Measurements from ENCODE around the gene INPP5D.

The INPP5D gene

GRCh38 chr2:233247744-233248143 is 187.6 kb downstream of the INPP5D start:
- H3K4me1 ChIP-seq (ENCODE audit: control insufficient read depth in 1 of 2, insufficient read depth in 1 of 2, low read depth in 1 of 2, low read length in 1 of 2) = peaks cover 43 to 76% of the 10 kb centered on the region in 2 experiments
- TF ChIP-seq CTCF (IDR thresholded peaks at IDR 0.05) = no peak
- H3K27me3 ChIP-seq = no peaks in the 10 kb centered on the region
- peak overlapping the region; percentile 44 for H3K27ac ChIP-seq
- no peaks in the 10 kb centered on the region for H3K36me3 ChIP-seq
- no peak overlapping the region for H3K4me3 ChIP-seq (ENCODE audit: low read depth in 1 of 2, low read length in 1 of 2)
- no peaks in the 10 kb centered on the region for H3K9me3 ChIP-seq

DNA sequence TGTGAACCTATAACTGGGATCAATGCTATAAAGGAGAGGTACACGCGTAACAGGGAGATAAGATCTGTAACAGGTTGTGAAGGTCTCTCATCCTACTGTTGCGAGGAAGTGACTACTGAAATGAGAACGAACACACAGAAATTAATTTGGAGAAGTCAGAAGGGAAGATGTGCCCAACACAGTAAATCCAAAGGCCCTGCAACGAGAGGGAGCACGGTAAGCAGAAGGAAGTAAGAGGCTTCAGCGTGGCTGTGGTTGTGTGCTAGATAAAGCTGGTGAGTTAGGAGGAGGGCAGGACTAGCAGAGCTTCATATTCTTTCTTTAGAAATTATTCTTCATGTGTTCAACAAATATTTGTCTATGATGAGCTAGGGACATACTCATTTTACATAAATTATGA is 188.9 kb downstream of the INPP5D start:
- no peaks in the 10 kb centered on the region for H3K36me3 ChIP-seq
- H3K4me3 ChIP-seq (ENCODE audit: low read depth in 1 of 2, low read length in 1 of 2) = no peak overlapping the region
- peaks cover 36 to 74% of the 10 kb centered on the region in 2 experiments for H3K4me1 ChIP-seq (ENCODE audit: control insufficient read depth in 1 of 2, insufficient read depth in 1 of 2, low read depth in 1 of 2, low read length in 1 of 2)
- peak overlapping the region; percentile 90 for H3K27ac ChIP-seq
- no peaks in the 10 kb centered on the region for H3K9me3 ChIP-seq
- TF ChIP-seq CTCF (IDR thresholded peaks at IDR 0.05) = no peak
- H3K27me3 ChIP-seq = no peaks in the 10 kb centered on the region

- TF ChIP-seq CTCF (IDR thresholded peaks at IDR 0.05) = no peak
- Histone ChIP-seq H3K36me3 (no peaks in the 10 kb centered on the region), H3K27me3 (no peaks in the 10 kb centered on the region), H3K4me3 (ENCODE audit: low read depth in 1 of 2, low read length in 1 of 2) (no peak overlapping the region), H3K27ac (peak overlapping the region; percentile 90), H3K4me1 (ENCODE audit: control insufficient read depth in 1 of 2, insufficient read depth in 1 of 2, low read depth in 1 of 2, low read length in 1 of 2) (peaks cover 26 to 63% of the 10 kb centered on the region in 2 experiments), H3K9me3 (no peaks in the 10 kb centered on the region)
Measured at GRCh38 chr2:233250568-233250967, 190.4 kb downstream of the INPP5D start.

- Histone ChIP-seq H3K27me3 (no peaks in the 10 kb centered on the region), H3K4me3 (ENCODE audit: low read depth in 1 of 2, low read length in 1 of 2) (peak overlapping the region; percentile 79 to 99), H3K36me3 (no peaks in the 10 kb centered on the region), H3K4me1 (ENCODE audit: control insufficient read depth in 1 of 2, insufficient read depth in 1 of 2, low read depth in 1 of 2, low read length in 1 of 2) (peaks cover 26 to 62% of the 10 kb centered on the region in 2 experiments), H3K9me3 (no peaks in the 10 kb centered on the region), H3K27ac (peak overlapping the region; percentile 90)
- no peak for TF ChIP-seq CTCF (IDR thresholded peaks at IDR 0.05)
Measured at GRCh38 chr2:233250985-233251305, 190.8 kb downstream of the INPP5D start.

- no peaks in the 10 kb centered on the region for H3K36me3 ChIP-seq
- H3K9me3 ChIP-seq = no peaks in the 10 kb centered on the region
- peaks cover 26 to 62% of the 10 kb centered on the region in 2 experiments for H3K4me1 ChIP-seq (ENCODE audit: control insufficient read depth in 1 of 2, insufficient read depth in 1 of 2, low read depth in 1 of 2, low read length in 1 of 2)
- H3K4me3 ChIP-seq (ENCODE audit: low read depth in 1 of 2, low read length in 1 of 2) = peak within 1 kb of the TSS; percentile 79 to 99
- peak; percentile 98 for TF ChIP-seq CTCF (IDR thresholded peaks at IDR 0.05)
- no peaks in the 10 kb centered on the region for H3K27me3 ChIP-seq
- peak within 1 kb of the TSS; percentile 90 for H3K27ac ChIP-seq
Measured at GRCh38 chr2:233251306-233252116, 191.4 kb downstream of the INPP5D start, which contains the start of gene ATG16L1. Gene ATG16L1, plus strand, starts transcription at chr2:233251673. Its CDS starts 155 bp downstream, at chr2:233251828.
